B cell (primary cell): ENCODE measurements around the gene RSPH9. TPM values are rescaled to one million over a fixed set of nuclear protein-coding genes. Genes with fewer than 3 reads are reported as not detected.

Experiments used
- ATAC-seq: fragments of 200-7000 bp; cut with Tn5 transposase; one replicate; pipeline ENCODE4 v1.10.0; 2021; ENCODE audit warnings: low read depth, mild to moderate bottlenecking, moderate number of reproducible peaks, moderate library complexity
- CTCF ChIA-PET: fragments of 350-600 bp; sonication (Branson Sonifier 250); formaldehyde crosslinking; loops from one replicate; lab custom pipeline; 2021; ENCODE audit warnings: antibody characterized with exemption, inconsistent platforms; lab: Charles Lee
- POLR2A ChIA-PET: fragments of 350-600 bp; sonication (Branson Sonifier 250); formaldehyde crosslinking; loops from one replicate; lab custom pipeline; 2021; ENCODE audit warnings: antibody characterized with exemption; lab: Charles Lee
- DNase-seq: peaks from one replicate; pipeline ENCODE4 v3.0.0; 2013
- H2AFZ ChIP-seq: 2 replicates; pipeline ENCODE4 v1.6.1; 2012; ENCODE audit warnings: mild to moderate bottlenecking, low read depth, low read length; ENCODE audit not compliant: insufficient read depth, poor library complexity, severe bottlenecking
- H3K27ac ChIP-seq, 2 donors: 1 replicate in 1 of 2; 2 replicates in 1 of 2; pipeline ENCODE4 v1.5.1; 2012 to 2013; ENCODE audit warnings: low read length in 2 of 2, mild to moderate bottlenecking in 2 of 2, moderate library complexity in 1 of 2
- H3K27me3 ChIP-seq, 4 experiments: fragments of 200-600 bp in 1 of 4; sonication (generic) in 1 of 4; replicated peaks in 1 of 4; 1 replicate in 2 of 4; 2 replicates in 2 of 4; pipeline versions ENCODE4 v1.6.1 to v1.7.0; 2013 to 2016; ENCODE audit warnings: low read length in 3 of 4, mild to moderate bottlenecking in 2 of 4, mixed read lengths in 1 of 4, moderate library complexity in 1 of 4; ENCODE audit not compliant: insufficient read depth in 4 of 4, control insufficient read depth in 3 of 4; ENCODE audit errors: control extremely low read depth in 1 of 4
- H3K36me3 ChIP-seq, 2 experiments: replicated peaks in 1 of 2; 1 replicate in 1 of 2; 2 replicates in 1 of 2; pipeline versions ENCODE4 v1.6.1 to v1.7.1; 2013; ENCODE audit warnings: low read length in 1 of 2; ENCODE audit not compliant: insufficient read depth in 2 of 2, control insufficient read depth in 1 of 2; ENCODE audit errors: control extremely low read depth in 1 of 2, extremely low read depth in 1 of 2
- H3K4me1 ChIP-seq, 2 donors: fragments of 200-600 bp in 1 of 2; sonication (generic) in 1 of 2; 1 replicate in 1 of 2; 2 replicates in 1 of 2; pipeline versions ENCODE4 v1.5.1 to v1.6.1; 2013 to 2017; ENCODE audit warnings: low read length in 2 of 2; ENCODE audit not compliant: control insufficient read depth in 2 of 2, insufficient read depth in 2 of 2
- H3K4me2 ChIP-seq: replicated peaks from 2 replicates; pipeline ENCODE3; 2012; ENCODE audit warnings: mild to moderate bottlenecking, low read depth, low read length; ENCODE audit not compliant: poor library complexity, severe bottlenecking
- H3K4me3 ChIP-seq, 5 experiments: fragments of 200-600 bp in 1 of 5; sonication (generic) in 1 of 5; 1 replicate in 3 of 5; 2 replicates in 2 of 5; pipeline versions ENCODE4 v1.5.1 to v1.7.0; 2011 to 2016; ENCODE audit warnings: low read length in 4 of 5, mild to moderate bottlenecking in 4 of 5, low read depth in 2 of 5, control low read depth in 1 of 5, moderate library complexity in 1 of 5; ENCODE audit not compliant: insufficient read depth in 1 of 5; ENCODE audit errors: control extremely low read depth in 1 of 5, extremely low read depth in 1 of 5
- H3K79me2 ChIP-seq: fragments of 200-600 bp; sonication (generic); one replicate; pipeline ENCODE4 v1.6.0; 2016; ENCODE audit warnings: low read length; ENCODE audit not compliant: control insufficient read depth, insufficient read depth
- H3K9ac ChIP-seq: fragments of 200-600 bp; sonication (generic); 2 replicates; pipeline ENCODE4 v1.6.1; 2017; ENCODE audit warnings: mild to moderate bottlenecking, low read length, moderate library complexity
- H3K9me3 ChIP-seq, 3 donors: one replicate each; pipeline versions ENCODE4 v1.6.1 to v1.7.1; 2013; ENCODE audit warnings: low read length in 2 of 3; ENCODE audit not compliant: control insufficient read depth in 2 of 3, insufficient read depth in 1 of 3; ENCODE audit errors: control extremely low read depth in 1 of 3
- H4K20me1 ChIP-seq: 2 replicates; pipeline ENCODE4 v1.6.0; 2012; ENCODE audit warnings: mild to moderate bottlenecking, low read length; ENCODE audit not compliant: insufficient read depth, control insufficient read depth, poor library complexity, severe bottlenecking
- H3K27ac Mint-ChIP-seq: one replicate; pipeline ENCODE4 v1.8.0; 2021; ENCODE audit warnings: mixed read lengths
- H3K27me3 Mint-ChIP-seq: one replicate; pipeline ENCODE4 v1.8.0; 2021; ENCODE audit warnings: mixed read lengths
- H3K4me1 Mint-ChIP-seq: one replicate; pipeline ENCODE4 v1.8.0; 2021; ENCODE audit warnings: mixed read lengths
- H3K4me3 Mint-ChIP-seq: one replicate; pipeline ENCODE4 v1.8.0; 2021; ENCODE audit warnings: mixed read lengths
- H3K9me3 Mint-ChIP-seq: one replicate; pipeline ENCODE4 v1.8.0; 2022; ENCODE audit warnings: mixed read lengths; ENCODE audit not compliant: insufficient read depth
- EZH2 ChIP-seq: IDR thresholded peaks from 2 replicates; pipeline ENCODE4 v1.6.1; 2012; ENCODE audit warnings: borderline replicate concordance, low read depth, mild to moderate bottlenecking, moderate library complexity, low read length; ENCODE audit not compliant: insufficient read depth, poor library complexity, severe bottlenecking
- WGBS: methylation state at CpG from one replicate; pipeline ENCODE4 v1.1.5; 2013; ENCODE audit warnings: missing lambda C conversion rate; ENCODE audit not compliant: insufficient coverage; 5-methylcytosine and 5-hydroxymethylcytosine counted together
- intact Hi-C: fragments of 100-400 bp; cut with micrococcal nuclease; formaldehyde crosslinking; loops from one replicate; pipeline ENCODE4 v1.10.0; 2022
- polyA plus RNA-seq: library from polyadenylated mRNA; depleted of rRNA; stranded (reverse); fragments of >200 nt; gene quantifications from 2 replicates; pipeline ENCODE4 v1.2.3, GENCODE V29; 2012
- total RNA-seq, 2 donors: library from RNA; stranded (reverse); fragments of 120-200 nt in 1 of 2; gene quantifications; 1 replicate in 1 of 2; 2 replicates in 1 of 2; pipeline versions ENCODE4 v1.2.3 to v1.2.4, GENCODE V29; 2013 to 2022
- TF ChIP-seq, protein P1 (sequence below): fragments of 200-600 bp; IDR thresholded peaks from one replicate; pipeline ENCODE4 v1.8.0; 2022; ENCODE audit warnings: antibody characterized with exemption, mild to moderate bottlenecking

Gene RSPH9
- total and polyA plus RNA-seq, 2 donors (not counting 1 experiment from before 2014, with no cell fraction given), result 0.04 TPM; not detected in 1

DNA sequence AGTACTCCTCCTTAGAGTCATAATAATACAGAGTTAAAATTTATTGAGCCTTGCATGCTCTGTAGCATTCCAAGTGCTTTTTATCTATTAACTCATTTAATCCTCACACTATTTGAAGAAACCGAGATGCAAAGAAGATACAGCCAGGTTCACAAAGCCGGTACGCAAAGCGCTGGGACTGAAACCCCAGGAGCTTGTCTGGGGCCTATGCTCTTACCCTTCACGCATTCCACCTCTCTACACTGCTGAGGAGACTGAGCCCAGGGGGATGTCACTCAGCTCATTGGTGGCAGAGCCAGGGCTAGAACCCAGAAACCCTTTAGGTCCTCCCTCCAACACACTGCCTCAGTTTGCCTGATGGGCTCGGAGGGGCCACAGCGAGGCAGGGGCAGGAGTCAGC lies 62.4 kb downstream of the RSPH9 start:
- peak overlapping the region; percentile 60 for H3K4me2 ChIP-seq
- no peaks in the 10 kb centered on the region for H3K79me2 ChIP-seq
- H4K20me1 ChIP-seq, result no peaks in the 10 kb centered on the region
- Mint-ChIP-seq H3K9me3 (no peaks in the 10 kb centered on the region), H3K27me3 (peaks cover 3% of the 10 kb centered on the region), H3K4me1 (peaks cover 56% of the 10 kb centered on the region), H3K4me3 (no peak overlapping the region), H3K27ac (no peak overlapping the region)
- ChIA-PET POLR2A (no interaction called here), CTCF (interaction anchor here (0.7 to 1.6 kb wide), 2 partner anchors 14 to 66 kb away, joined by 4 to 5 read pairs; no protein-coding TSS in a partner anchor)
- H3K4me1 ChIP-seq, result peaks cover 46 to 58% of the 10 kb centered on the region in 2 donors
- no peaks in the 10 kb centered on the region for H3K36me3 ChIP-seq
- no peak overlapping the region for H3K9ac ChIP-seq
- ATAC-seq, result no peak
- intact Hi-C loops, result no loop called here
- peaks cover 0 to 5% (median 0%) of the 10 kb centered on the region in 4 experiments for H3K27me3 ChIP-seq
- no peak overlapping the region for H3K27ac ChIP-seq
- no peak for DNase-seq
- H2AFZ ChIP-seq, result no peak overlapping the region
- H3K4me3 ChIP-seq, result no peak overlapping the region
- TF ChIP-seq EZH2, result no peak
- TF ChIP-seq, protein P1, sequence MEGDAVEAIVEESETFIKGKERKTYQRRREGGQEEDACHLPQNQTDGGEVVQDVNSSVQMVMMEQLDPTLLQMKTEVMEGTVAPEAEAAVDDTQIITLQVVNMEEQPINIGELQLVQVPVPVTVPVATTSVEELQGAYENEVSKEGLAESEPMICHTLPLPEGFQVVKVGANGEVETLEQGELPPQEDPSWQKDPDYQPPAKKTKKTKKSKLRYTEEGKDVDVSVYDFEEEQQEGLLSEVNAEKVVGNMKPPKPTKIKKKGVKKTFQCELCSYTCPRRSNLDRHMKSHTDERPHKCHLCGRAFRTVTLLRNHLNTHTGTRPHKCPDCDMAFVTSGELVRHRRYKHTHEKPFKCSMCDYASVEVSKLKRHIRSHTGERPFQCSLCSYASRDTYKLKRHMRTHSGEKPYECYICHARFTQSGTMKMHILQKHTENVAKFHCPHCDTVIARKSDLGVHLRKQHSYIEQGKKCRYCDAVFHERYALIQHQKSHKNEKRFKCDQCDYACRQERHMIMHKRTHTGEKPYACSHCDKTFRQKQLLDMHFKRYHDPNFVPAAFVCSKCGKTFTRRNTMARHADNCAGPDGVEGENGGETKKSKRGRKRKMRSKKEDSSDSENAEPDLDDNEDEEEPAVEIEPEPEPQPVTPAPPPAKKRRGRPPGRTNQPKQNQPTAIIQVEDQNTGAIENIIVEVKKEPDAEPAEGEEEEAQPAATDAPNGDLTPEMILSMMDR, result no peak
- no peaks in the 10 kb centered on the region for H3K9me3 ChIP-seq
- 97% methylated on average over 5 of the region's 7 CpGs for WGBS

DNA sequence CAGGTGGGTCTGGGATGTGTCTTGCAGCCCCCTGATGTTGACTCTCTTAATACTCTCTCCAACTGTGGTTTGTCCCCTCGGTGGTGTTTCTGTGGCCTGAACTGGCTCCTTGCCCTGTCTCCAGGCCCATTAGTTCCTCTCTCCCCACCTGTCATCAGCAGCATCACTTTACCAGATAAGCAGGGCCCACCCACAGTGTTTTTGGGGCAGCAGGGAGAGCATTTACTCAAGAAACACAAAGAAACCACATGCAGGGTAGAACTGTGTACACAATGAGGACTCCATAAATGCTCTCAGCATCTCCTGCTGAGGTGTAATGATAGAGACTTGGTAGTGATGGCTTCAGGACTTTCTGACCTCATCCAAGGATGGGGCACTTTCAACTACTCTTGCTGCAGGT lies 62.9 kb downstream of the RSPH9 start:
- H3K4me3 Mint-ChIP-seq, result no peak overlapping the region
- Histone ChIP-seq H3K27ac (no peak overlapping the region), H3K9ac (no peak overlapping the region), H3K27me3 (peaks cover 0 to 2% (median 0%) of the 10 kb centered on the region in 4 experiments), H4K20me1 (no peaks in the 10 kb centered on the region), H3K4me1 (peaks cover 46 to 57% of the 10 kb centered on the region in 2 donors), H3K4me3 (no peak overlapping the region), H2AFZ (no peak overlapping the region), H3K9me3 (no peaks in the 10 kb centered on the region), H3K4me2 (no peak overlapping the region), H3K79me2 (no peaks in the 10 kb centered on the region), H3K36me3 (no peaks in the 10 kb centered on the region)
- ATAC-seq (no peak), DNase-seq (no peak)
- intact Hi-C loops, result no loop called here
- no peaks in the 10 kb centered on the region for H3K9me3 Mint-ChIP-seq
- H3K27ac Mint-ChIP-seq, result peak overlapping the region; percentile 34
- peaks cover 56% of the 10 kb centered on the region for H3K4me1 Mint-ChIP-seq
- ChIA-PET POLR2A (no interaction called here), CTCF (no interaction called here)
- 25% methylated on average over 1 of the region's 1 CpG for WGBS
- TF ChIP-seq EZH2, result no peak
- TF ChIP-seq, protein P1, result no peak
- no peaks in the 10 kb centered on the region for H3K27me3 Mint-ChIP-seq
